DND-41 (cell line): ENCODE results near the gene ADCY10.

ENCODE experiments used
- ATAC-seq: fragments of 200-7000 bp; cut with Tn5 transposase; 3 replicates; pipeline ENCODE4 v1.9.1; 2021; ENCODE audit warnings: low read depth; ENCODE audit not compliant: insufficient read depth
- DNase-seq: peaks from one replicate; pipeline ENCODE4 v3.0.0-alpha.2; 2020
- H2AFZ ChIP-seq: 2 replicates; pipeline ENCODE4 v1.6.0; 2012; ENCODE audit warnings: low read depth, low read length
- H3K27ac ChIP-seq: 2 replicates; pipeline ENCODE4 v1.5.1; 2012; ENCODE audit warnings: low read length, inconsistent platforms
- H3K27me3 ChIP-seq: fragments of 200-600 bp; sonication (generic); 2 replicates; pipeline ENCODE4 v1.6.0; 2012; ENCODE audit warnings: low read length, mild to moderate bottlenecking, inconsistent platforms; ENCODE audit not compliant: insufficient read depth, poor library complexity
- H3K36me3 ChIP-seq: 2 replicates; pipeline ENCODE4 v1.5.1; 2012; ENCODE audit warnings: low read length, inconsistent platforms; ENCODE audit not compliant: insufficient read depth
- H3K4me1 ChIP-seq: 2 replicates; pipeline ENCODE4 v1.5.1; 2012; ENCODE audit warnings: mild to moderate bottlenecking, low read length; ENCODE audit not compliant: insufficient read depth
- H3K4me2 ChIP-seq: 2 replicates; pipeline ENCODE4 v1.6.0; 2012; ENCODE audit warnings: mild to moderate bottlenecking, moderate library complexity, low read length, inconsistent platforms; ENCODE audit not compliant: insufficient read depth
- H3K4me3 ChIP-seq, 2 experiments: fragments of 200-600 bp in 1 of 2; shearing (Covaris generic) in 1 of 2; 2 replicates each; pipeline ENCODE4 v1.5.1; 2012 to 2016; ENCODE audit warnings: inconsistent platforms in 2 of 2, low read length in 2 of 2, mild to moderate bottlenecking in 2 of 2, low read depth in 1 of 2, moderate library complexity in 1 of 2
- H3K79me2 ChIP-seq: 2 replicates; pipeline ENCODE4 v1.6.0; 2012; ENCODE audit warnings: low read length, inconsistent platforms; ENCODE audit not compliant: insufficient read depth
- H3K9ac ChIP-seq: 2 replicates; pipeline ENCODE4 v1.6.0; 2012; ENCODE audit warnings: low read depth, mild to moderate bottlenecking, inconsistent platforms, low read length, moderate library complexity
- H3K9me3 ChIP-seq: 2 replicates; pipeline ENCODE4 v1.5.1; 2012; ENCODE audit warnings: low read length, moderate library complexity, mild to moderate bottlenecking, inconsistent platforms; ENCODE audit not compliant: insufficient read depth, severe bottlenecking
- H4K20me1 ChIP-seq: 2 replicates; pipeline ENCODE4 v1.6.0; 2012; ENCODE audit warnings: low read length; ENCODE audit not compliant: insufficient read depth
- EZH2 ChIP-seq: IDR thresholded peaks from 3 replicates; pipeline ENCODE4 v1.6.1; 2012; ENCODE audit warnings: borderline replicate concordance, low read depth, mild to moderate bottlenecking, moderate library complexity, low read length, inconsistent platforms; ENCODE audit not compliant: severe bottlenecking
- TF ChIP-seq, protein P1 (sequence below): IDR thresholded peaks from 2 replicates; pipeline ENCODE4 v1.5.1; 2012; ENCODE audit warnings: borderline replicate concordance, low read length, moderate library complexity, mild to moderate bottlenecking; ENCODE audit not compliant: poor library complexity, severe bottlenecking; ENCODE audit errors: extremely low read depth

The ADCY10 gene

DNA sequence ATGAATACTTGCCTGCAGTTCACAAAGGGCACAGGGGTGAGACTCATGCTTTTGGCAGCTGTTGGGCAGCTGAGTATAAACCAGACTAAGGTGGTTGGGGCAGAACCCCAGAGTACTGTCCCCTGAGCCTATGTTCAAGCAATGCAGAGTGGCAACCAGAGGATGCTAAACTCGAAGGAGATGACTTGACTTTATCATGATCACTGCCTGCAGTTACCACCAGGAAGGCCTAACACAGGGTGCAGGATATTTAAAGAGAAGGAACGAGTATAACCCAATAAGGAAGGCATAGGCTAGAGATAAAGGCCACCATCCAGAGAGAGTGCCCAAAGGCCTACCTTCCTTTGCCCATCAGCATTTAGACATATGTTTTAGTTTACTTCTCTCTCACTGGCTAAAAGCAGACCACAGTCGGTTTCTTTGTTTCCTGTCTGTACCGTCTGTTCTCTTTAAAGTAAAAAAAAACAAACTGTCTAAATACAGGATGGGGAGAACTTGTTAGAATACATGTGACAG, 108.8 kb downstream of the ADCY10 start:
- Histone ChIP-seq H3K9me3 (no peaks in the 10 kb centered on the region), H4K20me1 (no peaks in the 10 kb centered on the region), H3K27me3 (no peaks in the 10 kb centered on the region), H3K4me1 (peaks cover 36% of the 10 kb centered on the region), H3K79me2 (no peaks in the 10 kb centered on the region), H3K27ac (peak overlapping the region; percentile 96), H2AFZ (peak overlapping the region; percentile 70), H3K4me3 (peak overlapping the region in 1 of 2 experiments; percentile 18; a peak in 1 of 4 replicates), H3K4me2 (peak overlapping the region; percentile 51), H3K9ac (peak overlapping the region; percentile 51), H3K36me3 (no peaks in the 10 kb centered on the region)
- DNase-seq (peak; percentile 62), ATAC-seq (peak; percentile 81)
- TF ChIP-seq, protein P1, sequence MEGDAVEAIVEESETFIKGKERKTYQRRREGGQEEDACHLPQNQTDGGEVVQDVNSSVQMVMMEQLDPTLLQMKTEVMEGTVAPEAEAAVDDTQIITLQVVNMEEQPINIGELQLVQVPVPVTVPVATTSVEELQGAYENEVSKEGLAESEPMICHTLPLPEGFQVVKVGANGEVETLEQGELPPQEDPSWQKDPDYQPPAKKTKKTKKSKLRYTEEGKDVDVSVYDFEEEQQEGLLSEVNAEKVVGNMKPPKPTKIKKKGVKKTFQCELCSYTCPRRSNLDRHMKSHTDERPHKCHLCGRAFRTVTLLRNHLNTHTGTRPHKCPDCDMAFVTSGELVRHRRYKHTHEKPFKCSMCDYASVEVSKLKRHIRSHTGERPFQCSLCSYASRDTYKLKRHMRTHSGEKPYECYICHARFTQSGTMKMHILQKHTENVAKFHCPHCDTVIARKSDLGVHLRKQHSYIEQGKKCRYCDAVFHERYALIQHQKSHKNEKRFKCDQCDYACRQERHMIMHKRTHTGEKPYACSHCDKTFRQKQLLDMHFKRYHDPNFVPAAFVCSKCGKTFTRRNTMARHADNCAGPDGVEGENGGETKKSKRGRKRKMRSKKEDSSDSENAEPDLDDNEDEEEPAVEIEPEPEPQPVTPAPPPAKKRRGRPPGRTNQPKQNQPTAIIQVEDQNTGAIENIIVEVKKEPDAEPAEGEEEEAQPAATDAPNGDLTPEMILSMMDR = peak; percentile 21
- no peak for TF ChIP-seq EZH2

GRCh38 chr1:167803358-167804207, 110.4 kb downstream of the ADCY10 start:
- Histone ChIP-seq H3K4me3 (no peak overlapping the region), H3K4me1 (peaks cover 34% of the 10 kb centered on the region), H3K27me3 (no peaks in the 10 kb centered on the region), H3K27ac (peak overlapping the region; percentile 96), H3K9ac (no peak overlapping the region), H3K79me2 (no peaks in the 10 kb centered on the region), H2AFZ (no peak overlapping the region), H3K36me3 (no peaks in the 10 kb centered on the region), H4K20me1 (no peaks in the 10 kb centered on the region), H3K4me2 (0 out of 2 replicates have a peak overlapping the region, but pooled peaks have one; percentile 10), H3K9me3 (no peaks in the 10 kb centered on the region)
- ATAC-seq = peak; percentile 85
- no peak for TF ChIP-seq EZH2
- TF ChIP-seq, protein P1 = peak; percentile 100
- peak; percentile 91 for DNase-seq

DNA sequence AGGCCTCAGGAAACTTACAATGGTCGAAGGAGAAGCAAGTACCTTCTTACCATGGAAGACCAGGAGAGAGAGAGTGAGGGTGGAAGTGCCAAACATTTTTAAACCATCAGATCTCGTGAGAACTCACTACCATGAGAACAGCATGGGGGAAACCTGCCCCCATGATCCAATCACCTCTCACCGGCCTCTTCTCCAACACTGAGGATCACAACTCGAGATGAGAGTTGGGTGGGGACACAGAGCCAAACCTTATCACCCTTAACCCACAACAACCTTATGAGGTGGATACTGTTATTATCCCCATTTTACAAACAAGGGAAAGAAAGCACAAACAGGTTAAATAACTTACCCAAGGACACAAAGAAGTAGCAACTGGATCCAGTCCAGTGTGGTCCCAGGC, 111.7 kb downstream of the ADCY10 start:
- H3K4me3 ChIP-seq = no peak overlapping the region
- no peak overlapping the region for H3K4me2 ChIP-seq
- no peaks in the 10 kb centered on the region for H3K79me2 ChIP-seq
- TF ChIP-seq EZH2 = no peak
- TF ChIP-seq, protein P1 = no peak
- DNase-seq (no peak), ATAC-seq (no peak)
- no peaks in the 10 kb centered on the region for H3K9me3 ChIP-seq
- H2AFZ ChIP-seq = no peak overlapping the region
- H3K27me3 ChIP-seq = no peaks in the 10 kb centered on the region
- peaks cover 32% of the 10 kb centered on the region for H3K4me1 ChIP-seq
- H3K27ac ChIP-seq = no peak overlapping the region
- no peaks in the 10 kb centered on the region for H4K20me1 ChIP-seq
- H3K36me3 ChIP-seq = no peaks in the 10 kb centered on the region
- no peak overlapping the region for H3K9ac ChIP-seq
